Right atrium auricular region (tissue), 2 donors: ENCODE measurements around the gene BMPR2. TPM values are rescaled to one million over a fixed set of nuclear protein-coding genes. Genes with fewer than 3 reads are reported as not detected.
"Not testable (repeated sequence)": the region's sequence is repeated elsewhere in the genome, so short reads cannot be mapped to it uniquely, and the experiment has no call there.

Experiments
- DNase-seq: peaks from one replicate; pipeline ENCODE4 v3.0.0-alpha.2; 2019; ENCODE audit warnings: low spot score
- H3K27ac ChIP-seq, 2 donors: fragments of 200-600 bp; sonication (generic); 1 replicate in 1 of 2; 2 replicates in 1 of 2; pipeline ENCODE4 v1.5.1; 2016 to 2019
- H3K27me3 ChIP-seq, 2 donors: fragments of 200-600 bp; sonication (generic); one replicate each; pipeline versions ENCODE4 v1.5.1 to v1.6.0; 2017 to 2019
- H3K36me3 ChIP-seq: fragments of 200-600 bp; sonication (generic); one replicate; pipeline ENCODE4 v1.5.1; 2016
- H3K4me1 ChIP-seq, 2 donors: fragments of 200-600 bp; sonication (generic); one replicate each; pipeline versions ENCODE4 v1.5.1 to v1.6.0; 2017 to 2019
- H3K4me3 ChIP-seq, 2 donors: fragments of 200-600 bp; sonication (generic); 1 replicate in 1 of 2; 2 replicates in 1 of 2; pipeline ENCODE4 v1.5.1; 2017 to 2019; ENCODE audit warnings: mild to moderate bottlenecking in 1 of 2, moderate library complexity in 1 of 2
- H3K9me3 ChIP-seq, 2 donors: fragments of 200-600 bp; sonication (generic); one replicate each; pipeline ENCODE4 v1.5.1; 2019
- CTCF ChIP-seq, 2 donors: fragments of 200-600 bp; sonication (generic); IDR thresholded peaks; one replicate each; pipeline ENCODE4 v1.5.1; 2019; ENCODE audit warnings: antibody characterized with exemption in 2 of 2
- total RNA-seq, 2 donors: library from RNA; depleted of rRNA; stranded (reverse); fragments of >200 nt; gene quantifications; one replicate each; pipeline ENCODE4 v1.1.0, GENCODE V29; 2016

The BMPR2 gene
- total RNA-seq, 2 donors from 2014 or later = 55.0 to 68.5 TPM

GRCh38 chr2:202545931-202546330 is 169.8 kb downstream of the BMPR2 start:
- Histone ChIP-seq H3K27ac (no peak overlapping the region), H3K36me3 (no peaks in the 10 kb centered on the region)

GRCh38 chr2:202546499-202547141 is 170.5 kb downstream of the BMPR2 start:
- not testable (repeated sequence) for H3K4me1 ChIP-seq, H3K4me3 ChIP-seq, DNase-seq, H3K27me3 ChIP-seq, H3K9me3 ChIP-seq, H3K36me3 ChIP-seq, H3K27ac ChIP-seq

More at GRCh38 chr2:202545931-202546330, 169.8 kb downstream of the BMPR2 start:
- no peak overlapping the region for H3K4me3 ChIP-seq
- H3K9me3 ChIP-seq = no peaks in the 10 kb centered on the region
- H3K27me3 ChIP-seq = no peaks in the 10 kb centered on the region
- H3K4me1 ChIP-seq = peaks cover 0 to 8% of the 10 kb centered on the region in 2 donors
- no peak for DNase-seq
- TF ChIP-seq CTCF (IDR thresholded peaks at IDR 0.05) = no peak

GRCh38 chr2:202548240-202548639 is 172.1 kb downstream of the BMPR2 start:
- Histone ChIP-seq H3K9me3 (no peaks in the 10 kb centered on the region), H3K4me1 (no peaks in the 10 kb centered on the region), H3K4me3 (no peak overlapping the region), H3K27ac (no peak overlapping the region), H3K36me3 (peaks cover 6% of the 10 kb centered on the region), H3K27me3 (no peaks in the 10 kb centered on the region)
- no peak for TF ChIP-seq CTCF (IDR thresholded peaks at IDR 0.05)
- DNase-seq = no peak

- peaks cover 16% of the 10 kb centered on the region for H3K36me3 ChIP-seq
- not testable (repeated sequence) for H3K27ac ChIP-seq, H3K9me3 ChIP-seq, H3K4me1 ChIP-seq, DNase-seq, H3K27me3 ChIP-seq, H3K4me3 ChIP-seq
Observed at GRCh38 chr2:202551000-202551399, 174.9 kb downstream of the BMPR2 start.

- Histone ChIP-seq H3K4me3 (no peak overlapping the region), H3K9me3 (no peaks in the 10 kb centered on the region), H3K36me3 (peaks cover 30% of the 10 kb centered on the region), H3K27ac (no peak overlapping the region), H3K4me1 (no peaks in the 10 kb centered on the region), H3K27me3 (no peaks in the 10 kb centered on the region)
- no peak for TF ChIP-seq CTCF (IDR thresholded peaks at IDR 0.05)
- DNase-seq = no peak
Observed at GRCh38 chr2:202555356-202555755, 179.2 kb downstream of the BMPR2 start.

- no peak for TF ChIP-seq CTCF (IDR thresholded peaks at IDR 0.05)
- no peak overlapping the region for H3K4me3 ChIP-seq
- no peak overlapping the region for H3K27ac ChIP-seq
- DNase-seq = no peak
- no peaks in the 10 kb centered on the region for H3K27me3 ChIP-seq
- H3K36me3 ChIP-seq = peaks cover 22% of the 10 kb centered on the region
- no peaks in the 10 kb centered on the region for H3K9me3 ChIP-seq
- H3K4me1 ChIP-seq = no peaks in the 10 kb centered on the region
Observed at GRCh38 chr2:202560200-202560599, 184.1 kb downstream of the BMPR2 start.

GRCh38 chr2:202564226-202564625 is 188.1 kb downstream of the BMPR2 start:
- Histone ChIP-seq H3K9me3 (no peaks in the 10 kb centered on the region), H3K27ac (no peak overlapping the region), H3K36me3 (no peaks in the 10 kb centered on the region), H3K4me1 (no peaks in the 10 kb centered on the region), H3K27me3 (no peaks in the 10 kb centered on the region), H3K4me3 (no peak overlapping the region)
- no peak for TF ChIP-seq CTCF (IDR thresholded peaks at IDR 0.05)
- DNase-seq = no peak
